ENCODE data around the gene AIDA. TPM values are rescaled to one million over a fixed set of nuclear protein-coding genes. Genes with fewer than 3 reads are reported as not detected.

AIDA gene
- total RNA-seq, 1 donor from 2014 or later = 30.4 TPM

Other genes starting within 250 kb of the AIDA start
- gene HHIPL2, start 164.4 kb downstream of the AIDA start, total RNA-seq = not detected in 2 replicates
- gene TAF1A, start 122.6 kb downstream of the AIDA start, total RNA-seq = 8.3 and 9.1 TPM in 2 replicates
- gene MIA3, start 94.4 kb downstream of the AIDA start, total RNA-seq = 44.4 and 59.0 TPM in 2 replicates
- 56.0 and 67.7 TPM in 2 replicates for gene BROX, start 73 bp upstream of the AIDA start, total RNA-seq
- not detected in 2 replicates for gene FAM177B, start 24.7 kb upstream of the AIDA start, total RNA-seq
- 2.2 and 2.5 TPM in 2 replicates for gene DISP1, start 102.5 kb upstream of the AIDA start, total RNA-seq